Measurements from ENCODE around the gene WIZ. TPM values are rescaled to one million over a fixed set of nuclear protein-coding genes. Genes with fewer than 3 reads are reported as not detected.

The WIZ gene
- total RNA-seq, 1 donor, result 3.6 TPM

DNA sequence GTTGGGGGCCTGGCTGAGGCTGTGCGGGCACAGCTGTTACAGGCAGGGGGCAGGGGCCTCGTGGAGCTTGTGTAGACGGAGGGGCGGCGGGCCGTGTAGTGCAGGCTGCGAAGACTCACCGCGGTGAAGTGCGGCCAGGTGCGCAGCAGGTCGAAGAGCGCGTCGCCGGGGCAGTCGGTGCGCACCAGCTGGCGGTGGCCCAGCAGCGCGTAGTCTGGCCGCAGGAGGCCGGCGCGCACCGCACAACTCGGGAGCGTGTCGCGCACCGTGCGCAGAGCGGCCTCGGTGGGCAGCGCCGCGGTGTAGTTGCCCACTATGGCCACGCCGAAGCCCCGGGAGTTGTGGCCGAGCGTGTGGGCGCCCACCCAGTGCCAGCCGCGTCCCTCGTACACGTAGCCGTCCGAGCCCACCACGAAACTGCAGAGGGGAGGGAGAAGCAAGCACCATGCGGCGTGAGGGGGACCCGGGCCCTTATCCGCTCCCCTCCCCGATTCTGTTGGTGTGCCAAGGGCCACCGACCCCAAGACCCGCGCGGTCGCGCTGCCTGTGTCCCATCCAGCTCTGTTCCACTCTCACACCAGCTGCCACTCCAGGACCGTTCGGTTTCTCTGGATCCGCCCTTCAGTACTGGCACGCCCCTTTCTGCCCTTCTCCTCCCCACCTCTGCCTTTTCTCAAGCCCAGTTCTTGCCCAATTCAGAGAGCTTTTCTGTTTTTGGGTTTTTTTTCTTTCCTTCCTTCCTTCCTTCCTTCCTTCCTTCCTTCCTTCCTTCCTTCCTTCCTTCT is 19.9 kb upstream of the WIZ start:
- Histone ChIP-seq H3K27me3 (ENCODE audit: insufficient read depth, low read length) (no peaks in the 10 kb centered on the region), H3K9me3 (ENCODE audit: low read depth, low read length) (no peaks in the 10 kb centered on the region), H3K4me3 (ENCODE audit: low read length) (peak overlapping the region; percentile 30), H3K4me1 (ENCODE audit: insufficient read depth, low read length) (peaks cover 51% of the 10 kb centered on the region)

DNA sequence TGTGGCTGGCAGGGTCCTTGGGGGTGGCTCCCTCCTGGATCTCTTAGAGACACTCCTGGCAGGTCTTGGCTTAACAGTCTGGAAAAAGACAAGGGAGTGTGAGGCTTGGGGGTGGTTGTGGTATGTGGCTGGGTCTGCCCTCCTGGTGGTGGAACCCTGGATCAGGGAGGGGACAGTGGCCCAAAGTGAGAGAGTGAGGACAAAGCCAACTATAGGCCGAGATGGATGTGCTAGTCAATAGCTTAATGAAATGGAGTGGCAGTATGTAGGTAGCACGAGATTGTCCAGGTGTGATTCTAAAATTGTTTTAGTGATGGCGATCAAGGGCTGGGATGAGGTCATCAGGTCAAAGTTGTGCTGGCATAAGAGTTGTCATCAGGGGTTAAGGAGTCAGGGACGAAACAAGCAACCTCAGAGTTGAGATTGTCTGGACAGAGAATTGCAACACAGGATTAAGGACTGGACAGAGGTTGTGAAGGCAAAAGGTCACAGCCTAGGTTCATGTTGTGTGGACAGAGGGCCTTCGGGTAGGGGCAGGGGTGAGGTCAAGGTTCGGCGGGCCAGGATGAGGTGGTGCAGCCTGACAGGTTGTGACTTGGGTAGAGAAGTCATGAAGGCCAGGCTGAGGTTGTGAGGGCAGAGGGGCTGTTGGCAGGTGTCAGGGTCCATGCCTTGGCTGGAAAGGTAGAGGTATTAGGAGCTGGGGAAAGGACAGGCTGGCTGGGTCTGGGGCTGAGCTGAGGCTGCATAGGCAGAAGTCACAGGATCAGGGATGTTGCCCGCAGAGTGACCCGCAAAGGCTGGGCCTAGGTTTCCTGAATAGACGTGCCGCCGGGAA is 19.1 kb upstream of the WIZ start:
- Histone ChIP-seq H3K27me3 (ENCODE audit: insufficient read depth, low read length) (no peaks in the 10 kb centered on the region), H3K4me1 (ENCODE audit: insufficient read depth, low read length) (peaks cover 55% of the 10 kb centered on the region), H3K4me3 (ENCODE audit: low read length) (no peak overlapping the region), H3K9me3 (ENCODE audit: low read depth, low read length) (no peaks in the 10 kb centered on the region)

DNA sequence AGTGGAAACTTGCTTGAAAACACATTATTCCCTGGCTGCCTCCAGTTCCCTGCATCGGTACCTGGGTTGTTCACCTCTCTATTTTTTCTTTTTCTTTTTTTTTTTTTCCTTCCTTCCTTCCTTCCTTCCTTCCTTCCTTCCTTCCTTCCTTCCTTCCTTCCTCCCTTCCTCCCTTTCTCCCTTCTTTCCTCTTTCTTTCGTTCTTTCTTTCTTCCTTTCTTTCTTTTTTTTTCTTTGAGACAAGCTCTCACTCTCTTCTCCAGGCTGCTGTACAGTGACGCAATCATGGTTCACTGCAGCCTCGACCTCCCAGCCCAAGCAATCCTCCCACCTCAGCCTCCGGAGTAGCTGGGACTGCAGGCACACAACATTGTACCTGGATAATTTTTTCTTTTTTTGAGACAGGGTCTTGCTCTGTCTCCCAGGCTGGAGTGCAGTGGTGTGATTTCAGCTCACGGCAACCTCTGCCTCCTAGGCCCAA is 18.0 kb upstream of the WIZ start:
- Histone ChIP-seq H3K9me3 (ENCODE audit: low read depth, low read length) (no peaks in the 10 kb centered on the region), H3K4me1 (ENCODE audit: insufficient read depth, low read length) (peaks cover 65% of the 10 kb centered on the region), H3K27me3 (ENCODE audit: insufficient read depth, low read length) (no peaks in the 10 kb centered on the region), H3K4me3 (ENCODE audit: low read length) (no peak overlapping the region)

DNA sequence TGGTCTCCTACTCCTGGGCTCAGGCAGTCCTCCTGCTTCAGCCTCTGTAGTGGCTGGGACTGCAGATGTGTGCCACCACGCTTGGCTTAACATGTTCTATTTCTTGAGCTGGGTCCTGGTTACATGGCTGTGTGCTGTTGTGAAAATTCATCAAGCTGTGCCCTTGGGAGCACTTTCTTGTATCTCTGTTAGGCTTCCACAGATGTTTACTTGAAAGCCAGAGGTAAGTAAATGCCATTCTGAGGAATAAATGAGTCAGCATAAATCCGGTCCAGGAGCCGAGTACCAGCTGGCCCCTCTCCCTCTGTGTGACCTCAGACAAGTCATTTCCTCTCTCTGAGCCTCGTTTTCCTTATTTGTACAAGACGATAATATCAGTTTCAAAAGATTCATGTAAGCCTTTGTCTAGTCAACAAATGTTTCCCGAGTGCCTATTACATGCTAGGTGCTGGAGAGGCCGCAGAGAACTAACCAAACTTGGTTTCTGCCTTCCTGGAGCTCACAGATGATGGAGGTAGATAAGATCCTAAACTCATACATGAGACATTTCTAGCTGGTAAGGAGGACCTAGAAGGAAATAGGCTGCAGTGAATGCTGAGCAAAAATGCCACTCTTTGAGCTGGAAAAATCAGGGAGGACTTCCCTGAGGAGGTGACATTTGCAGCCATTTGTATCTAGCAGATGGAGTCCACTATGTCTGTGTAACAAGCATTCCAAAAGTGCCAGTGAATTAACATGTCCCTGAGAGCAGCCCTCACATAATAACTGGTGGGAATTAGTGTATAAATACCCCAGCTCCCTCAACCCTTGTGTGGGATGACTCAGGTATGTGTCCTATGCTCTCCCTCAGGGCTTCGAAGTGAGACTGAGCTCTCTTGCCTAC is 17.3 kb upstream of the WIZ start:
- Histone ChIP-seq H3K4me3 (ENCODE audit: low read length) (no peak overlapping the region), H3K27me3 (ENCODE audit: insufficient read depth, low read length) (no peaks in the 10 kb centered on the region), H3K9me3 (ENCODE audit: low read depth, low read length) (no peaks in the 10 kb centered on the region), H3K4me1 (ENCODE audit: insufficient read depth, low read length) (peaks cover 72% of the 10 kb centered on the region)

DNA sequence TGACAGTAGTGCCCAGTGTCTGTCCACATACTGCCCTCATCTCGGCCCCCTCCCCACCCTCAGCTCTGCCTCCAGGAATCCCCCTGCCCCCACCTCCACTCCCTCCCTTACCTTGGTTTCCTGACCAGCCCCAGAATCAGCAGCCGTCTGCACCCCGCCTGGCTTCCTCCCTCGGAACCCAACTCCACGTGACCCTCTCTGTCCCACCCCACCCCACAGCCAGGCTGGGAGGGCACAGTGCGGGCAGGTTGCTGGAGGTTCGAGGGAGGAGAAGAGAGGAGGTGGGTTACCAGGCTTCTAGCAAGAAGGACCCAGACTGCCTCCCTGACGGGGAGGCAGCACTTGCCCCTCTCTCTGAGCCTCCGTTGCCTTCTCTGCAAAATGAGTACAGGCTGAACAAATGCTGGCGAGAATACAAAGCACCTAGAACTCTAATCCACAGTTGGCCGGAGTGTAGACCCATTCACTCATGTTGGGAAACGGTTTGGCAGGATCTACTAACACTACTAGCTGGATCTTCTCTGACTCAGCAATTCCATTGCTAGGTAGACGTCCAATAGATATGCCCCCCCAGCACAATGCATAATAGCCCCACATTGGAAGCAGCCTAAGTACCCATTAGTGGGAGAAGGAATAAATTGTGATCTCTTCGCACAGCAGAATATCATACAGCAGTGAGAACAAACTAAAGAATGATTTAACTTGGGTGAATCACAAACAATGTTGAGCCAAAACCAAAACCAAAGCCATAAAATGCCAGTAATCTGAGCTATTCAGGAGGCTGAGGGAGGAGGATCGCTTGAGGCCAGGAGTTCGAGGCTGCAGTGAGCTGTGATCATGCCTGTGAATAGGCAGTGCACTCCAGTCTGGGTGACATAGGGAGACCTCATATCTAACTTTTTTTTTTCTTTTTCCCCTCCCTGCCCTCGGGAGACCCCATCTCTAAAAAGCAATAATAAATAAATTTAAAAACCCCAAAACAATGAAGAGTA is 14.9 kb upstream of the WIZ start, which contains the start of gene RASAL3:
TSS of gene RASAL3 (minus strand) at position 151 of the 992 bp plus-strand sequence. CDS start 186 bp downstream, outside the sequence.
- Histone ChIP-seq H3K27me3 (ENCODE audit: insufficient read depth, low read length) (no peaks in the 10 kb centered on the region), H3K9me3 (ENCODE audit: low read depth, low read length) (no peaks in the 10 kb centered on the region), H3K4me1 (ENCODE audit: insufficient read depth, low read length) (peaks cover 80% of the 10 kb centered on the region), H3K4me3 (ENCODE audit: low read length) (peak within 1 kb of the TSS; percentile 87)

DNA sequence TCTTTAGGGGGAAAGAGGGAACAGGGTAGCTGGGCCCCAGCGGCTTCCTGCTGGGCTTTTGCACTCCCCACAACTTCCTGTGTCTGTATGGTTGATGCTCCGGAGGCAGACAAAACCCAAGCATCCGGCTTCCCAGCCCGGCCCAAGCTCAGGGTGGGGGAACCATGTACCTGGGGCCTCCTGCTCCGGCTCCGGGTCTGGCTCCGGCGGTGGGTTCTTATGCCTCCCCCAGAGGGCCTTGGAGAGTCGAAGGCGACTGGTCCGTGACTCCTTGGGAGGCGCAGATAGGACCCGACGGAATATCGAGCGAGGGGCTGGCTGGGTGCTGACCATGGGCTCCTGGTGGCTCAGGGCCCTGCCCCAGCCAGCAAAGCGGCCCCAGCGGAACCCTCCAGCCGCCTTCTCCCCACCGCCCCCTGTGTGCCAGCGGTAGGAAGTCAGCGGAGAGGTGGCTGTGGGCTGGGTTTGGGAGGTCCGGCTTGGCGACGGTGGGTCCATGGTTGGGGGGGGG is 14.2 kb upstream of the WIZ start:
- H3K9me3 ChIP-seq (ENCODE audit: low read depth, low read length), result no peaks in the 10 kb centered on the region
- peak overlapping the region; percentile 87 for H3K4me3 ChIP-seq (ENCODE audit: low read length)
- no peaks in the 10 kb centered on the region for H3K27me3 ChIP-seq (ENCODE audit: insufficient read depth, low read length)
- H3K4me1 ChIP-seq (ENCODE audit: insufficient read depth, low read length), result peaks cover 72% of the 10 kb centered on the region

DNA sequence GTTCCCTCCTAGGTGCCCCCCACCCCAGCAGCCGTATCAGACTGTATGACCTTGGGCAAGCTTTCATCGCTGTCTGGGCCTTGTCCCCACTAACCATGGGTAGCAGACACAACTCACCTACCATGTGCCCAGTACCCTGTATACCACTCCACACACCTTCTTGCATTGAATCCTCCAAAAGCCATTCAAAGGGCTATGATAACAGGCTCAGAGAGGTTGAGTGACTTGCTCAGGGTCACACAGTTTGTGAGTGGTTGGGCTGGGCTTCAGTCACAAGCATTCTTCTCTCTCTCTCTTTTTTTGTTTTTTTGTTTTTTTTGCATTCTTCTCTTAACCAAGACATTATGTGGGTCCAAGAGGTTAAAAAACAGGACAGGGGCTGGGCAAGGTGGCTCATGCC is 11.9 kb upstream of the WIZ start:
- H3K4me1 ChIP-seq (ENCODE audit: insufficient read depth, low read length), result peaks cover 51% of the 10 kb centered on the region
- no peaks in the 10 kb centered on the region for H3K27me3 ChIP-seq (ENCODE audit: insufficient read depth, low read length)
- no peaks in the 10 kb centered on the region for H3K9me3 ChIP-seq (ENCODE audit: low read depth, low read length)
- no peak overlapping the region for H3K4me3 ChIP-seq (ENCODE audit: low read length)

DNA sequence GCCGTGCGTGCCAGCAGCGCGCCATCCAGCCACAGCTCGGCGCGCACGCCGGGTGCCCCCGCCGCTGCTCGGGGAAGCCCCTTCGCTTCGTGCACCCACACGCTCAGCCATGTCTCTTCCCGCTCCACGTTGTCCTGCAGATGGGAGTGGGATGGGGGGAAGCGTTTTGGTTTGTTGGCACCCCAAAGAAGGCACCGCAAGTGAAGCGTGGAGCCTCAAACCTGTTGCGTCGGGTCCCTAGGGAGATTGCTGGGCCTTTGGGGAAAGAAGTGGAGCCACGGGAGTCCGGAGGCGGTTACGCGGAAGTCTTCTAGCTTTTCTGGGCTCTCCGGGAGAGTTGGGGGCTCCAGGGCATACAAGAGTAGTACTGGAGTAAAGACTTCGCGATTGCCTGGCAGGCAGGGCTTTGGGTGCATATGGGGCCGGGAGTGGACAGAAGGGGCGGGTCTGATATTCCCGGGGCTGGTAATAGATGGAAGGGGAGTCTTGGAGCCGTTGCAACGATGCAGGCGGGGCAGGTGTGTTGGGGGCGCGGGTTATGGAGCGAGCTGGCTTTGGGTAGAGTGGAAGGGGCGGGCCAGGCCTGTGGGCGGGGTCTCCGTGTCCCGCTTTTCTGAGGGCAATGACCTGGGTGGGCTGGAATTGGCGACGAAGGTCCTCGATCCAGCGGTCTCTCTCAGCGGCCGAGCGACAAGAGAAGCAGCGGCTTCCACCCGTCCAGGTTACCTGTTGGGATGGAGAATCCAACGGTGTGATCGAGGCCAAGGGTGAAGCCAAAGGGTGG is 8.1 kb upstream of the WIZ start:
- Histone ChIP-seq H3K9me3 (ENCODE audit: low read depth, low read length) (no peaks in the 10 kb centered on the region), H3K4me1 (ENCODE audit: insufficient read depth, low read length) (peaks cover 21% of the 10 kb centered on the region), H3K27me3 (ENCODE audit: insufficient read depth, low read length) (no peaks in the 10 kb centered on the region), H3K4me3 (ENCODE audit: low read length) (no peak overlapping the region)

DNA sequence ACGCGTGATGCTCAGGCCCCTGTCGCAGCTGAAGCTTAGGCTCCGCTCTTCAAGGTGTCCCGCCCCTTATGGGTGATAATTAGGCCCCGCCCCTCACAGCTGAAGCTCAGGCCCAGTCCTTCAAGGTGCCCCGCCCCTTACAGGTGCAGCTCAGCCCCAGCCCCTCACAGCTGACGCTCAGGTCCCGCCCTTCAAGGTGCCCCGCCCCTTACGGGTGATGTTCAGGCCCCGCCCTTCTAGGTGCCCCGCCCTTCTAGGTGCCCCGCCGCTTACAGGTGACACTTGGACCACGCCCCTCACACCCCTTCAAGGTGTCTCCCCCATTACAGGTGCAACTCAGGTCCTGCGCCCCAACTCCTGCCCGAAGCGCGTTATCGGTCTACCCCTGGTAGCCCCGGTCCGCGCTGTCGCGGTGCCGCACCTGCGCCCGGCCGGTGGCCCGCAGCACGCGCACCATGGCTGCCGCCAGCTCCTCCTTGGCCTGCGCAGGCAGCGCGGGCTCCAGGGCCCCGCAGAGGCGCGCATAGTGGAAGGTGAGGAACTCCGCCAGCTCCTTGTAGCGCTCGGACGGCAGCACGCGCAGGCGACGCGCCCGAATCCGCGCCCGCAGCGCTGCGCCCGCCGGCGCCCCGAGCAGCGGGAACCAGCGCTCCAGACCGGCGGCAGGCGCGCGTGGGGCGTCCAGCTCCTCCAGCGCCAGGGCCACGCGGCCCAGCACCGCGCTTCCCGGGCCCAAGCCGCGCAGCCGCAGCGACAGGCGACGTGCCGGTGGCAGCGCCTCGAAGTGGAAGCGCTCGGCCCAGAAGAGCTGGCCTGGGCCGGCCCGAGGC is 7.3 kb upstream of the WIZ start:
- Histone ChIP-seq H3K4me3 (ENCODE audit: low read length) (no peak overlapping the region), H3K27me3 (ENCODE audit: insufficient read depth, low read length) (no peaks in the 10 kb centered on the region), H3K4me1 (ENCODE audit: insufficient read depth, low read length) (peaks cover 13% of the 10 kb centered on the region), H3K9me3 (ENCODE audit: low read depth, low read length) (no peaks in the 10 kb centered on the region)

DNA sequence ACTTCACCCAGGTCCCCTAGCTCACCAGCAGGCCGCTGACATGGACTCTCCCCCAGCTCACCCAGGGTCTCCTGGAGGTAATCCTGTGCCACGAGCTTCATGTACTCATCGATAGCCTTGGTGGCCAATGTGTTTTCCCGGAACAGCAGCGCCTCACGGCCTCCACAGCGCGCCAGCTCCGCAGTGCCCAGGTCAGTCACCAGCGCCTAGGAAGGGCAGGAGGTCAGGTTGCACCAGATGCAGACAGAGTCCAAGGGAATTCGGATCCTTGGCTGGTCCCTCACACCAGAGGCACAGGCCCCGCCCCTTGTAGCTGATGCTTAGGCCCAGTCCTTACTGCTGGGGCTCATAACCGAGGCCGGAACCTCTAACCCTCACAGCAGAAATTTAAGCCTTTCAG is 6.7 kb upstream of the WIZ start:
- Histone ChIP-seq H3K4me3 (ENCODE audit: low read length) (no peak overlapping the region), H3K4me1 (ENCODE audit: insufficient read depth, low read length) (peaks cover 6% of the 10 kb centered on the region)

DNA sequence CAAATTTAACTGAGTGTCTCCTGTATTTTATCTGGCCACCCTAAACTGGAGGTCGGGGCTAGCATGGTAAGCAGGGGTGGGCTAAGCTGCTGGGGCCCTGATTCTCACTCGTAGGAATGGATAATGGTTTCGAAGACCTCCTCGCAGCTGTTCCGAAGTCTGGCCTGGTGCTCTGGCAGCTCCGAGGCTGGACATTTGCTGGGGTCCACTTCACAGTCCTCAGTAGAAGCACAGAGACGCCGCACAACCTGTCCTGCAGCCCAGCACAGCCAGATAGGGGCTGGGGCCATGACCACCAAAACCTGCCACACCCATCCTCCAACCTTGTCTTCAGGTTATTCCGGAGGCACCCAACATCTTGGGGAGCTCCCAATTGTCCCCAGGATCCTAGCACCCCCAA is 6.2 kb upstream of the WIZ start:
- Histone ChIP-seq H3K27me3 (ENCODE audit: insufficient read depth, low read length) (no peaks in the 10 kb centered on the region), H3K4me1 (ENCODE audit: insufficient read depth, low read length) (peaks cover 3% of the 10 kb centered on the region), H3K9me3 (ENCODE audit: low read depth, low read length) (no peaks in the 10 kb centered on the region), H3K4me3 (ENCODE audit: low read length) (no peak overlapping the region)

More for the DNA sequence above, 6.7 kb upstream of the WIZ start:
- Histone ChIP-seq H3K27me3 (ENCODE audit: insufficient read depth, low read length) (no peaks in the 10 kb centered on the region), H3K9me3 (ENCODE audit: low read depth, low read length) (no peaks in the 10 kb centered on the region)
